ENCODE results near the gene PACRG. TPM values are rescaled to one million over a fixed set of nuclear protein-coding genes. Genes with fewer than 3 reads are reported as not detected.

Gene PACRG
- total RNA-seq, 1 donor from 2014 or later, result 2.4 TPM

DNA sequence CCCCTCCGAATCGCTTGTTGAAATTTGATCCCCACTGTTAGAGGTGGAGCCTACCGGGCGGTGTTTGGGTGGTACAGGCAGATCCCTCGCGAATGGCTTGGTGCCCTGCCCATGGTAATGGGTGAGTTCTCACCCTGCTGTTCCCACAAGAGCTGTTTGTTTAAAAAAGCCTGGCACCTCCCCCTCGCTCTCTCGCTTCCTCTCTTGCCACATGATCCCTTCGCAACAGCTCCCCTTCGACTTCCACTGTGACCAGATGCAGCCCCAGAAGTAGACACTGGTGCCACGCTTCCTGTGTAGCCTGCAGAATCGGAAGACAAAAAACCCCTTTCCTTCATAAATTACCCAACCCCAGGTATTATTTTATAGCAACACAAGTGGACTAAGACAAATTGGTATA is 394.6 kb downstream of the PACRG start:
- no peaks in the 10 kb centered on the region for H3K36me3 Mint-ChIP-seq (ENCODE audit: insufficient read depth)
- H3K9me3 Mint-ChIP-seq (ENCODE audit: low read depth), result peaks cover 8% of the 10 kb centered on the region
- TF ChIP-seq, protein P1, sequence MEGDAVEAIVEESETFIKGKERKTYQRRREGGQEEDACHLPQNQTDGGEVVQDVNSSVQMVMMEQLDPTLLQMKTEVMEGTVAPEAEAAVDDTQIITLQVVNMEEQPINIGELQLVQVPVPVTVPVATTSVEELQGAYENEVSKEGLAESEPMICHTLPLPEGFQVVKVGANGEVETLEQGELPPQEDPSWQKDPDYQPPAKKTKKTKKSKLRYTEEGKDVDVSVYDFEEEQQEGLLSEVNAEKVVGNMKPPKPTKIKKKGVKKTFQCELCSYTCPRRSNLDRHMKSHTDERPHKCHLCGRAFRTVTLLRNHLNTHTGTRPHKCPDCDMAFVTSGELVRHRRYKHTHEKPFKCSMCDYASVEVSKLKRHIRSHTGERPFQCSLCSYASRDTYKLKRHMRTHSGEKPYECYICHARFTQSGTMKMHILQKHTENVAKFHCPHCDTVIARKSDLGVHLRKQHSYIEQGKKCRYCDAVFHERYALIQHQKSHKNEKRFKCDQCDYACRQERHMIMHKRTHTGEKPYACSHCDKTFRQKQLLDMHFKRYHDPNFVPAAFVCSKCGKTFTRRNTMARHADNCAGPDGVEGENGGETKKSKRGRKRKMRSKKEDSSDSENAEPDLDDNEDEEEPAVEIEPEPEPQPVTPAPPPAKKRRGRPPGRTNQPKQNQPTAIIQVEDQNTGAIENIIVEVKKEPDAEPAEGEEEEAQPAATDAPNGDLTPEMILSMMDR (IDR thresholded peaks at IDR 0.05; ENCODE audit: unreplicated experiment), result no peak
- DNase-seq (ENCODE audit: low spot score, unreplicated experiment), result no peak
- no peaks in the 10 kb centered on the region for H3K27me3 Mint-ChIP-seq
- H3K4me3 Mint-ChIP-seq (ENCODE audit: low read depth), result no peak overlapping the region
- no peak overlapping the region for H3K27ac Mint-ChIP-seq
- H3K4me1 Mint-ChIP-seq (ENCODE audit: low read depth), result no peaks in the 10 kb centered on the region

DNA sequence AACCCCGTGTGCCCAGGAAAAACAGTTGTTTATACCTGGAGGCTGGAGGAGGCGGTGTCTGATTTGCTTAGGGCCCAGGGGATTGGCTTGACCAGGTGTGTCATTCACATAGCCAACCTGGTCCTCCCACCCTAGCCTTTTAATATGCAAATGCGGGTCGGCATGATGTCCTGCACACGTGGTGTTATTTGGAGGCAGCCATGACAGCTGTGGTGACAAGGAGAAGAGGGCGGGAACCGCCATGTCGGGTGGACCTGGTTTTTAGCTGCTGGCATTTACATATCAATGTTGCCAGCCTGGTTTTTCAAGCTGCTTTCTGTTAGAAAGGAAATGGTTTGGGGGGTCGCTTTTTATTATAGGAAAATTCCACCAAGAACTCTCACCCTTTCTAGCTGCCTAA is 395.3 kb downstream of the PACRG start:
- no peaks in the 10 kb centered on the region for H3K4me1 Mint-ChIP-seq (ENCODE audit: low read depth)
- H3K27ac Mint-ChIP-seq, result no peak overlapping the region
- no peak for DNase-seq (ENCODE audit: low spot score, unreplicated experiment)

DNA sequence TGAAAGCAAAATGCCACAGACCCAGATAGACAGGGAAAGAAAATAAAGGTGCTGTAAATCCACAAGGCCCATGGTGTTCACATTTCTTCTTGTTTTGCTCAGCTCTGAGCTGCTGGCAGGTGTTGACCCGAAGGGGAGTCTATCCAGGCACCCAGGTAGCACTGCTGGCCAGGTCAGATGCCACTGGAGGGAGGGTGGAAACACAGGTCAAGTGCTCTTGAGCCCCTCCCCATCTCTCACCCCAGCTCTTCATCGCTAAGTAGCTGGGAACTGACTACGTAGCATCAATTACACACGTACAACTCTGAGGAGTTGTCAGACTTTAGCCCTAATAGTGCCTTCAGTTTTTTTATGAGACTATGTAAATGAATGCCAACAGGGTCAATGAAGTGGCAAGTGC is 399.0 kb downstream of the PACRG start:
- Mint-ChIP-seq H3K4me3 (ENCODE audit: low read depth) (no peak overlapping the region), H3K9me3 (ENCODE audit: low read depth) (peaks cover 8% of the 10 kb centered on the region), H3K36me3 (ENCODE audit: insufficient read depth) (no peaks in the 10 kb centered on the region), H3K27ac (no peak overlapping the region), H3K27me3 (no peaks in the 10 kb centered on the region), H3K4me1 (ENCODE audit: low read depth) (no peaks in the 10 kb centered on the region)
- no peak for DNase-seq (ENCODE audit: low spot score, unreplicated experiment)
- TF ChIP-seq, protein P1 (IDR thresholded peaks at IDR 0.05; ENCODE audit: unreplicated experiment), result no peak

More for the DNA sequence above, 395.3 kb downstream of the PACRG start:
- H3K9me3 Mint-ChIP-seq (ENCODE audit: low read depth), result peaks cover 8% of the 10 kb centered on the region
- no peaks in the 10 kb centered on the region for H3K36me3 Mint-ChIP-seq (ENCODE audit: insufficient read depth)
- H3K27me3 Mint-ChIP-seq, result no peaks in the 10 kb centered on the region
- H3K4me3 Mint-ChIP-seq (ENCODE audit: low read depth), result no peak overlapping the region
- TF ChIP-seq, protein P1 (IDR thresholded peaks at IDR 0.05; ENCODE audit: unreplicated experiment), result no peak

DNA sequence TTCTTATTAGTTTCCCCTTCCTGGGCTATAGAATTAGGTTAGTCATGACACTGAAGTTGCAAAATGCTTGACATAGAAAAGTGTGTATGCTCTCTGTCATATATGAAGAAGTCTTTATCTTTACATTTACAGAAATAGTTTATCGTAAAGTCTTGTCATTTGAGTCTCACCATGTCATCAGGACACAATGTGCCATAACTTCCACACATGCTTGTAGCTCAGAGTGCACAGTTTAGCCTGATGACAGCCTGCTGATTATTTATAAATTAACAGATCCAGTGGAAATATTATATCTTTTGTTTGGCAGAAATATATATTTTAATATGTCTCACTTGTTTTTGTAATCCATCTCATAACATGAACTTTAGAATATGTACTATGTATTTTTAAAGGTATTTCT is 399.8 kb downstream of the PACRG start:
- TF ChIP-seq, protein P1 (IDR thresholded peaks at IDR 0.05; ENCODE audit: unreplicated experiment), result no peak

DNA sequence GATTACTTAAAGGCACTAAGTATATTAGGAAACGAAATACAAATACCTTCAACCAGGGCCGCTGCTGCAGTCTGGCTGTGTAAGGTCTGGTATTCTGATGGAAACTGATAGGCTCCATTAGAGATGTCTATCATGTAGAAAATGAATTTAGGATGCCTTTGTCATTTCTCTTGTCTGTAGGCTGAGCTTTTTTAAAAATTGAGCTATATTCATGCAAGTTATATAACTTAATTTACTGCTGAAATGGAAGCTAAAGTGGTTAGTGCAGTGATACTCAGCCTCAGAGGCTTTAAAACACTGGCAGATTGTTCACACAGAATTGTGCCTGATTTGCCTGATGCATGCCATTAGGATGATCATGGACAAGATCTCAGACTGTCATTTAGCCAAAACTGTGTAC is 400.6 kb downstream of the PACRG start:
- Mint-ChIP-seq H3K4me1 (ENCODE audit: low read depth) (no peaks in the 10 kb centered on the region), H3K4me3 (ENCODE audit: low read depth) (no peak overlapping the region), H3K27me3 (no peaks in the 10 kb centered on the region), H3K27ac (no peak overlapping the region), H3K9me3 (ENCODE audit: low read depth) (no peaks in the 10 kb centered on the region), H3K36me3 (ENCODE audit: insufficient read depth) (no peaks in the 10 kb centered on the region)
- no peak for DNase-seq (ENCODE audit: low spot score, unreplicated experiment)
- TF ChIP-seq, protein P1 (IDR thresholded peaks at IDR 0.05; ENCODE audit: unreplicated experiment), result no peak

More for the DNA sequence above, 399.8 kb downstream of the PACRG start:
- H3K4me3 Mint-ChIP-seq (ENCODE audit: low read depth), result no peak overlapping the region
- peaks cover 2% of the 10 kb centered on the region for H3K9me3 Mint-ChIP-seq (ENCODE audit: low read depth)
- no peaks in the 10 kb centered on the region for H3K36me3 Mint-ChIP-seq (ENCODE audit: insufficient read depth)
- no peaks in the 10 kb centered on the region for H3K27me3 Mint-ChIP-seq
- no peaks in the 10 kb centered on the region for H3K4me1 Mint-ChIP-seq (ENCODE audit: low read depth)
- no peak for DNase-seq (ENCODE audit: low spot score, unreplicated experiment)
- no peak overlapping the region for H3K27ac Mint-ChIP-seq

Data from progenitor cell of endocrine pancreas (in vitro differentiated cells).